Muscle of leg (tissue), 16 donors: Measurements from ENCODE around the gene HEXIM2. TPM values are rescaled to one million over a fixed set of nuclear protein-coding genes. Genes with fewer than 3 reads are reported as not detected.

Experiments used
- DNase-seq: peaks from one replicate; pipeline ENCODE4 v3.0.0; 2013
- H3K27ac ChIP-seq: one replicate; pipeline ENCODE4 v1.5.1; 2013; ENCODE audit warnings: mild to moderate bottlenecking, low read length, control low read depth
- H3K27me3 ChIP-seq: one replicate; pipeline ENCODE4 v1.6.1; 2013; ENCODE audit warnings: low read length; ENCODE audit not compliant: control insufficient read depth, insufficient read depth
- H3K36me3 ChIP-seq: one replicate; pipeline ENCODE4 v1.6.1; 2013; ENCODE audit warnings: low read length; ENCODE audit not compliant: control insufficient read depth, insufficient read depth
- H3K4me1 ChIP-seq: one replicate; pipeline ENCODE4 v1.6.1; 2013; ENCODE audit warnings: low read length; ENCODE audit not compliant: control insufficient read depth, insufficient read depth
- H3K4me3 ChIP-seq: one replicate; pipeline ENCODE4 v1.5.1; 2013; ENCODE audit warnings: low read length, control low read depth
- H3K9me3 ChIP-seq: replicated peaks from 2 replicates; pipeline ENCODE4 v1.6.1; 2013; ENCODE audit warnings: low read depth, low read length; ENCODE audit not compliant: control insufficient read depth
- WGBS: methylation state at CpG from one replicate; pipeline ENCODE4 v1.1.5; 2013; ENCODE audit warnings: missing lambda C conversion rate; ENCODE audit not compliant: insufficient coverage; 5-methylcytosine and 5-hydroxymethylcytosine counted together
- long read RNA-seq, 11 donors: transcript quantifications; one replicate each; lab custom pipeline, GENCODE V29; 2026
- polyA plus RNA-seq, 8 donors: library from polyadenylated mRNA; unstranded; fragments of 120-200 nt; gene quantifications; one replicate each; pipeline versions ENCODE4 v1.2.1 to v1.2.3, GENCODE V29; 2013; ENCODE audit warnings: inconsistent platforms in 1 of 8, low replicate concordance in 1 of 8; ENCODE audit not compliant: insufficient read length in 8 of 8, insufficient read depth in 1 of 8
- total RNA-seq: library from RNA; stranded (reverse); fragments of 120-200 nt; gene quantifications from one replicate; pipeline ENCODE4 v1.2.4, GENCODE V29; 2013

Gene HEXIM2, protein sequence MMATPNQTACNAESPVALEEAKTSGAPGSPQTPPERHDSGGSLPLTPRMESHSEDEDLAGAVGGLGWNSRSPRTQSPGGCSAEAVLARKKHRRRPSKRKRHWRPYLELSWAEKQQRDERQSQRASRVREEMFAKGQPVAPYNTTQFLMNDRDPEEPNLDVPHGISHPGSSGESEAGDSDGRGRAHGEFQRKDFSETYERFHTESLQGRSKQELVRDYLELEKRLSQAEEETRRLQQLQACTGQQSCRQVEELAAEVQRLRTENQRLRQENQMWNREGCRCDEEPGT
- total RNA-seq (6.2 TPM), polyA plus RNA-seq (1 to 10 TPM; 6.8 to 9.1 (median 7.8) TPM)
- long read RNA-seq, donor 1, partial matches to known transcripts = 0 of 2 reads
- long read RNA-seq, donor 1, other reads (novel, unspliced or antisense) = 0 of 2 reads
- long read RNA-seq, donor 2 = 0 reads
- long read RNA-seq, donor 3, partial matches to known transcripts = 0 of 1 reads
- long read RNA-seq, donor 3, other reads (novel, unspliced or antisense) = 0 of 1 reads
- long read RNA-seq, donor 4 = 0 reads
- long read RNA-seq, donor 5, transcript HEXIM2-207 (3 exons, 1,246 nt) = major isoform, 6 of 12 reads
- long read RNA-seq, donor 5, partial matches to known transcripts = 0 of 12 reads
- long read RNA-seq, donor 5, other reads (novel, unspliced or antisense) = 0 of 12 reads
- long read RNA-seq, donor 6, partial matches to known transcripts = 0 of 6 reads
- long read RNA-seq, donor 6, other reads (novel, unspliced or antisense) = 0 of 6 reads
- long read RNA-seq, donor 7, partial matches to known transcripts = 0 of 4 reads
- long read RNA-seq, donor 7, other reads (novel, unspliced or antisense) = 0 of 4 reads
- long read RNA-seq, donor 8, partial matches to known transcripts = 0 of 4 reads
- long read RNA-seq, donor 8, other reads (novel, unspliced or antisense) = 0 of 4 reads
- long read RNA-seq, donor 9, partial matches to known transcripts = 0 of 2 reads
- long read RNA-seq, donor 9, other reads (novel, unspliced or antisense) = 0 of 2 reads
- long read RNA-seq, donor 10, partial matches to known transcripts = 0 of 4 reads
- long read RNA-seq, donor 10, other reads (novel, unspliced or antisense) = 0 of 4 reads
- long read RNA-seq, donor 11, partial matches to known transcripts = 0 of 3 reads
- long read RNA-seq, donor 11, other reads (novel, unspliced or antisense) = 0 of 3 reads

DNA sequence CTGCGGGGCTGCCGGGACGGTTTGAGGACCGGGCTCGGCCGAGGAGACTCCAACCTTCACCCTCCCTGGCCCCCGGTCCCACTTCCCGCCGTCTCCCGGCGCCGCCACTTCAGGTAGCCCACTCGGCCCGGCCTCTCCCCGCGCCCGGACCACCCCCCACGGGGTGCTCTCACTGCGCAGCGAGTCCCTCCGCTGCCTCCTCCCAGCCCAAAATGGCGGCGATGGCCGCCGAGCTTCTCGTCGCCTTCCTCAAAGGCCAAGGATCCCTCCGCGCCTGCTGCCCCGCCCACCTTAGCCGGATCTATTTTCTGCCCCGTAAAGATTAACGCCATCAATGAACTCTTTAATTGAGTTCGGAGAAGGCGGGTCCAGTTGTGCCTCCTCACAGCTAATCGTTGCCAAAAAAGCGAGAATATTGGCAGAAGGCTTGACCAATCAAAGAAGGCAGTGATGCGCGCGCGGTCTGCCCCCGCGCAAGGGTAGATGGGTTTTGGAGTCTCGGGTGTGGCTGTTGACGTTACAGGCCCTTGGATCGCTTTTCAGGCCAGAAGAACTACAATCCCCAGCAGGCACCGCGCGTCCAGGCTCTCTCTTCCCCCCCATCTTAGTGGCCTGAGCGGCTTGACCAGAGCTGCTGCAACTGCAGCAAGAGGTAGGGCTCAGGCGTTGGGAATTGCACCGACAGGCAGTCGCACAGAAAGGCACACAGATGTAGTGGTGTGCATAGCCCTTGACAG, at the start of gene HEXIM2:
TSS of gene HEXIM2 (plus strand) at position 588 of the 737 bp plus-strand sequence. CDS start 919 bp downstream, outside the sequence.
- H3K4me3 ChIP-seq = peak within 1 kb of the TSS; percentile 100
- no peaks in the 10 kb centered on the region for H3K9me3 ChIP-seq
- 0% methylated on average over 45 of the region's 53 CpGs for WGBS
- H3K36me3 ChIP-seq = peaks cover 3% of the 10 kb centered on the region
- peak; percentile 100 for DNase-seq
- peaks cover 29% of the 10 kb centered on the region for H3K4me1 ChIP-seq
- H3K27me3 ChIP-seq = no peaks in the 10 kb centered on the region
- H3K27ac ChIP-seq = peak within 1 kb of the TSS; percentile 100

DNA sequence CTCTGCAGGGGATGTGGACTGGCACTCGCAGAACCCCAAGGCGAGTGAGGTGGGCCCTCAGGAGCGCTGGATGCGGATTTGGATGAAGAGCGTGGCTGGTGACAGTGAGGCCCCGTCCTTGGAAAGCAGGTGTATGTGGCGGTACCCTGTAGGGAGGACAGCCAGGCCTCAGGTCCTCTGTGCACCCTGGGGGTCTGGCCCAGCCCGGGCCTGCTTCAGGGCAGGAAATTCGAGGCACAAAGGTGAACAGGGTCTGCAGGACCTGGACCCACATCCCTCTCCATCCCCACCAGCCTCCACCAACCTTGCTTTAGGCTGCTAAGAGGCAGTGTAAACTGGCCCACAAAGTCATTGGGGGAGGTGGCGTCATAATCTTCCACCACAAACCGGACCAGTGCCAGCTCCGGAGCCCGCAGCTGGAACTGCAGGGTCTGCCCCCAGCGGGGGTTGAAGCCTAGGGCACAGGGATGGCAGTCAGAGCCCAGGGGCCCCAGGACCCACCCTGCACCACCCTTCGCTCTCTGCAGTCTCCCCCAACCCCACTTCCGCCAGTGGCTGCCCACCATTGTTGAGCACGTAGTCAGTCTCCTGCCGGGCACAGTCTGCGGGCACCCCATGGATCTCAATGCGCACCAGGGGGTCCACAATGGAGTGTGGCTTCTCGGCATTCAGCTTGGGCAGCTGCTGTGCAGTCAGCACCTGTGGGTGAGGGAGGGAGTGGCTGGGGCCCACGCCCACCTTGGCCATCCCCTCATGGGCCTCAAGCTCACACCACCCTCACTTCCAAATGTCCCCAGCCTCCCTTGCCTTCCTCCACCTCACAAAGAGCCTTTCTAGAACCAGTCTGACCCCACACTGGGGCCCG, 48.9 kb upstream of the HEXIM2 start:
- no peak for DNase-seq
- Histone ChIP-seq H3K4me1 (peaks cover 15% of the 10 kb centered on the region), H3K27me3 (no peaks in the 10 kb centered on the region), H3K36me3 (peaks cover 31% of the 10 kb centered on the region), H3K9me3 (no peaks in the 10 kb centered on the region), H3K27ac (no peak overlapping the region), H3K4me3 (no peak overlapping the region)
- 94% methylated on average over 19 of the region's 23 CpGs for WGBS

DNA sequence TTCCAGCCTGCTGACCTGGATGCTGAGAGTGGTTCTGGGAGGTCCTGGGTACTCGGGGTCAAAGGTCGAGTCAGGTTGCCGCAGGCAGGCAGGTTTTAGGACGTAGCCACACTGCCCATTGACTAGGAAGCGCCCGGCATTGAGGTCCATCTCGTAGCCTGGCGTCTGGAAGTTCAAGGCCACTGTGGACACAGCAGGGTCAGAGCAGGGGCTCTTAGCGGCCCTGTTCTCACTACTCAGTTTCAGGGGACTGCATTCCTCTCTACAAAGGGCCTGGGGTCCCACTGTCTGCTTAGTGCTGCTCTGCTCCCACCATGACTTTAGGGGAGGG, 48.3 kb upstream of the HEXIM2 start:
- H3K4me1 ChIP-seq = peaks cover 12% of the 10 kb centered on the region
- no peak overlapping the region for H3K4me3 ChIP-seq
- no peaks in the 10 kb centered on the region for H3K9me3 ChIP-seq
- no peak overlapping the region for H3K27ac ChIP-seq
- H3K27me3 ChIP-seq = no peaks in the 10 kb centered on the region
- 92% methylated on average over 8 of the region's 9 CpGs for WGBS
- peaks cover 31% of the 10 kb centered on the region for H3K36me3 ChIP-seq
- no peak for DNase-seq

DNA sequence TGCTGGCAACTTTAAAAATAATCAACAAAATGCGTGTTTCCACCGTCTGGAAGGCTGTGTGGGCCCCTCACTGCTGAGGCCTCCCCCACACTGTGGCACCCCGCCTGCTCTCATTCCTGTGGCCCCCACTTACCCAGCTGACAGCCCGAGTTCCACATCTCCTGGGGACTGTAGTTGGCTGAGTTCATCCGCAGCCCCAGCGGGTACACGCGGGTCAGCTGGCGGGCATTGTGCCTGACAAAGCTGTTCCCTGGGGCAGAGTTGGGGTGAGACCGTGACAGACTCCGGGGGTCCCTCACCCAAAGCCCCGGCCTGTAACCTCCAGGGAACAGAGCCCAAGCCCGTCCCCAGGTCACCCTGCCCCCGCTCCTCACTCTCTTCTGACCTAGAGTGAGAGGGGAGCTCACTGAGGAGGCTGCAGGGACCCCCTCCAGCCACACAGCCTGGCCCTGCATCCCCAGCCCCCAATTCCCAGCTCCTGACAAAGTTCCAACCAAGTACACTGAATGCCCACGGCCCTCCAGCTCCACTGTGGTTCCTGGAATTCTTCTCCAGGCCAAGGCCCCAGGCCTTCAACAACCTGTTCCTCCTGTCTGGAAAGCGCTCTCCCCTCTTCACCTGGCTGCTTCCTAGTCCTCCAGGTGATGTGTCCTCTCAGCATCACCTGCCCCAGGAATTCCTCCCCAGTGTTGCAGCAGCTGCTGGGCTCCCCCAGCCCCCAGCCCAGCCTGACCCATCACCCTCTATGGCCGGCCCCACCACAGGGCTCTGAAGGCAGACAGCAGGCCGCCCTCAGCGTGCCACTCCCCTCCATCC, 47.4 kb upstream of the HEXIM2 start:
- Histone ChIP-seq H3K27ac (no peak overlapping the region), H3K36me3 (peaks cover 25% of the 10 kb centered on the region), H3K4me1 (peaks cover 12% of the 10 kb centered on the region), H3K9me3 (no peaks in the 10 kb centered on the region), H3K4me3 (no peak overlapping the region), H3K27me3 (no peaks in the 10 kb centered on the region)
- DNase-seq = no peak
- 65% methylated on average over 13 of the region's 19 CpGs for WGBS

DNA sequence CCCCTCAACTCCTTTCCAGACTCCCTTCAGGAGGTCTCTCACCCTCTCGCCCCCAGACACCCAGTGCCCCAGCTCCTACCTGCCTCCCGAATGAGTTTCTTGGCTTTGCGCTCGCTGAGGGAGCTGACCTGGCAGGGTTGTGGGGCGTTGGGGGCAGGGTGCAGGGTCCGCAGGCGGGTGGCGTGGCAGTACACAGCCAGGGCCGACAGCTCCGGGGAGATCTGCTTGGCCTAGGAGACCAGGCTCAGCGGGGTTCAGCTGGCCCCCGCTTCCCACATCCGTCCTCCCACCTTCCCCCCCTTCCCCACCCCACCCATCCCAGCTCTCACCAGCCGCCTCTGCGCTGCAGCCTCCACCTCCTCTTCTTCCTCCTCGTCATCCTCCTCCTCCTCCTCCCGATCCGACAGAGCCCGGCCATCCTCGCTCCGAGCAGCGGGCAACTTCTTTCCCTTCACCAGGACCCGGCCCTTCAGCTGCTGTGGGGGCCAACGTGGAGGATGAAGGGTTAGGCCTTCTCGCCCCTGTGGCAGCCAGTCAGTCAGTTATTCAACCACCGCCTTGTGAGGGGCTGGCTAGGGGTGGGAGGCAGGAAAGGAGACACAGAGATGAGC, 46.6 kb upstream of the HEXIM2 start:
- H3K36me3 ChIP-seq = peaks cover 23% of the 10 kb centered on the region

DNA sequence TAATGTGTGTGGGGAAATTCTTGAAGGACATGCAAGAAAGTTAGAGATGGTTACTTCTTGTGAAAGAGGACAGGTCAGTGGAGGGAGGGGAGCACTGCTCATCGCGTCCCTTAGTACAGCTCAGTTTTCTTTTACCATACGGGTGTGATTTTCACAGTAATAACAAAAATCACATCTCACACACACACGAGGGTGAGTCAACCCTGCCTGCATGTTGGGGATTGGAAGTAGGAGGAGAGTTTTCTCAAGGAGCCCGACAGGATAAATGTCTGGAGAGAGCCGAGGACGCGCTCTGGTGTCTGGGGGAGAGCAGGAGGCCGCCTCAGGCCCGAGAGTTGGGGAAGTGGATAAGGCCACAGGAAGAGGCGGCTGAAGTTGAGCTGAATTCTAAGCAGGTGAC, 45.8 kb upstream of the HEXIM2 start:
- H3K27ac ChIP-seq = no peak overlapping the region
- H3K36me3 ChIP-seq = peaks cover 23% of the 10 kb centered on the region
- H3K9me3 ChIP-seq = no peaks in the 10 kb centered on the region
- H3K4me1 ChIP-seq = peaks cover 19% of the 10 kb centered on the region
- 38% methylated on average over 7 of the region's 11 CpGs for WGBS
- H3K4me3 ChIP-seq = no peak overlapping the region
- DNase-seq = no peak
- peaks cover 2% of the 10 kb centered on the region for H3K27me3 ChIP-seq

More for the DNA sequence above, 46.6 kb upstream of the HEXIM2 start:
- Histone ChIP-seq H3K27me3 (no peaks in the 10 kb centered on the region), H3K27ac (no peak overlapping the region), H3K4me3 (no peak overlapping the region), H3K9me3 (no peaks in the 10 kb centered on the region), H3K4me1 (peaks cover 17% of the 10 kb centered on the region)
- DNase-seq = no peak
- WGBS = 74% methylated on average over 23 of the region's 26 CpGs

DNA sequence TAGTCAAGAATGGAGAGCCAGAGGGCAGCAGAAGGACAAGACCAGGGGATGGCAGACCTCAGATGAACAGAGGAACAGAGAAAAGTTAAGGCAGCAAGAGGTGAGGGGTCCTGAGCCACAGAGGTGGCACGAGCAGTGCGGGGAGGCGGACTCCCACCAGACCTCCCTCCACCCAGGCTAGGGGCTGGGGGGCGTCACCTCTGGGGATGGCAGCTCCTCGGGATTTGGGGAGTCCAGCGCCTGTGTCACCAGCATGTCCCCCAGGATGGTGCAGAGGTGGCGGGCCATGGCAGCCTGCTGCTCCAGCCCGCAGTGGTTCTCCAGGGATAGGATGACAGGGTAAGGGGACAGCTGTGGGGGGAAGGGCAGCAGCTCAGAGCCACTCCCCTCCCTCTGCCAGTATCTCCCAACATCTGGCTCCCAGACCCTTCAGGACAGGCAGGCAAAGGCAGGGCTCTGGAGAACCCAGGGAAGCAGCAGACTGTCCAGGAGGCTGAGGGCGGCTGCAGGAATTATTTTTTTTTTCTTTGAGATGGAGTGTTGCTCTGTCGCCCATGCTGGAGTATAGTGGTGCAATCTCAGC, 45.1 kb upstream of the HEXIM2 start:
- H3K36me3 ChIP-seq = peaks cover 23% of the 10 kb centered on the region
- H3K9me3 ChIP-seq = no peaks in the 10 kb centered on the region
- WGBS = 100% methylated on average over 4 of the region's 10 CpGs
- no peak overlapping the region for H3K4me3 ChIP-seq
- peaks cover 13% of the 10 kb centered on the region for H3K4me1 ChIP-seq
- no peak for DNase-seq
- H3K27ac ChIP-seq = no peak overlapping the region
- peaks cover 2% of the 10 kb centered on the region for H3K27me3 ChIP-seq

DNA sequence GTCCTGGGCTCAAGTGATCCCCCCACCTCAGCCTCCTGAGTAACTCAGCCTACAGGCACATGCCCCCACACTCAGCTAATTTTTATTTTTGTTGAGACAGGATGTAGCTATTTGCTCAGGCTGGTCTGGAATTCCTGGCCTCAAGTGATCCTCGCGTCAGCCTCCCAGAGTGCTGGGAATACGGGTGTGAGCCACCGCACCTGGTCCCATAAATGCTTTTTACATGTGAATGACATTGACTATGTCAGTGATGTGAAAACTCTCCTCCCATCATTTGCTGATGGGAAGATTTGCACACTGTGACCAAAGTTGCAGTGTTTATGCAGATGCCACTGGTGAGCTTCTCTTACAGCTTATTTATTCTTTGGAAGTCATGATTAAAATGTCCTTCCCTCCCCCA, 44.3 kb upstream of the HEXIM2 start:
- Histone ChIP-seq H3K4me1 (peaks cover 11% of the 10 kb centered on the region), H3K36me3 (peaks cover 23% of the 10 kb centered on the region), H3K27me3 (peaks cover 6% of the 10 kb centered on the region), H3K27ac (no peak overlapping the region), H3K9me3 (no peaks in the 10 kb centered on the region), H3K4me3 (no peak overlapping the region)
- 80% methylated on average over 2 of the region's 4 CpGs for WGBS
- DNase-seq = no peak
